ENCODE measurements around the gene PDCD5. TPM values are rescaled to one million over a fixed set of nuclear protein-coding genes. Genes with fewer than 3 reads are reported as not detected.

PDCD5 gene
- polyA plus RNA-seq, 1 of the 3 experiments (the other 2 are of a cell fraction): 188 TPM

GRCh38 chr19:32619051-32619685, 38.2 kb downstream of the PDCD5 start:
- WGBS (ENCODE audit: low lambda C conversion rate): 98% methylated on average over 17 of the region's 23 CpGs
- Histone ChIP-seq H3K36me3 (replicated peaks in 1 of 2; ENCODE audit: control insufficient read depth in 1 of 2, insufficient read depth in 2 of 2, low read length in 1 of 2) (peaks cover 30 to 32% of the 10 kb centered on the region in 2 experiments), H3K9me2 (no peaks in the 10 kb centered on the region), H4K20me1 (ENCODE audit: insufficient read depth) (no peaks in the 10 kb centered on the region), H3K4me2 (no peak overlapping the region), H3K9me3 (no peaks in the 10 kb centered on the region), H3K27me3 (ENCODE audit: insufficient read depth) (no peaks in the 10 kb centered on the region), H3K79me2 (ENCODE audit: insufficient read depth) (no peaks in the 10 kb centered on the region), H3K4me3 (ENCODE audit: low read depth in 2 of 2, low read length in 1 of 2) (no peak overlapping the region), H3K4me1 (ENCODE audit: control insufficient read depth in 1 of 2, insufficient read depth in 2 of 2, low read depth in 1 of 2, low read length in 1 of 2) (no peaks in the 10 kb centered on the region), H3K27ac (ENCODE audit: low read depth in 2 of 2, low read length in 1 of 2) (no peak overlapping the region), H3K9ac (no peak overlapping the region), H3F3A (replicated peaks; ENCODE audit: insufficient read depth) (no peaks in the 10 kb centered on the region), H2AFZ (ENCODE audit: low read depth) (no peak overlapping the region)
- no peak for TF ChIP-seq NFIC (IDR thresholded peaks at IDR 0.05; ENCODE audit: borderline replicate concordance)
- no peak for TF ChIP-seq MXI1 (IDR thresholded peaks at IDR 0.05; ENCODE audit: low read depth, low read length)
- no peak for TF ChIP-seq ELF1 (IDR thresholded peaks at IDR 0.05)
- no peak for TF ChIP-seq JUND (IDR thresholded peaks at IDR 0.05)
- no peak for TF ChIP-seq NRF1 (IDR thresholded peaks at IDR 0.05; ENCODE audit: low read depth, low read length)
- no peak for TF ChIP-seq SMC3 (IDR thresholded peaks at IDR 0.05; ENCODE audit: low read depth, low read length)
- no peak for TF ChIP-seq USF1 (IDR thresholded peaks at IDR 0.05; ENCODE audit: borderline replicate concordance, low read depth)
- ChIA-PET CTCF (interaction anchor here (1.3 kb wide), 1 partner anchor 19 kb away, joined by 3 read pairs; no protein-coding TSS in a partner anchor), POLR2A (interaction anchor here (0.6 kb wide), 1 partner anchor 71 kb away, joined by 4 read pairs; no protein-coding TSS in a partner anchor)
- DNase-seq: no peak

GRCh38 chr19:32622002-32622401, 41.0 kb downstream of the PDCD5 start:
- no peak overlapping the region for H3K9ac ChIP-seq
- H3K4me3 ChIP-seq (ENCODE audit: low read depth in 2 of 2, low read length in 1 of 2): no peak overlapping the region
- no peak overlapping the region for H2AFZ ChIP-seq (ENCODE audit: low read depth)
- no peak overlapping the region for H3K4me2 ChIP-seq
- H3K9me2 ChIP-seq: no peaks in the 10 kb centered on the region
- H4K20me1 ChIP-seq (ENCODE audit: insufficient read depth): no peaks in the 10 kb centered on the region
- H3F3A ChIP-seq (replicated peaks; ENCODE audit: insufficient read depth): no peaks in the 10 kb centered on the region
- no peaks in the 10 kb centered on the region for H3K4me1 ChIP-seq (ENCODE audit: control insufficient read depth in 1 of 2, insufficient read depth in 2 of 2, low read depth in 1 of 2, low read length in 1 of 2)
- TF ChIP-seq REST (IDR thresholded peaks at IDR 0.05; ENCODE audit: low read depth, low read length) (no peak), JUND (IDR thresholded peaks at IDR 0.05) (no peak), EZH2phosphoT487 (IDR thresholded peaks at IDR 0.05; ENCODE audit: borderline replicate concordance, low read depth) (no peak)
- DNase-seq: no peak
- ChIA-PET CTCF (interaction anchor here (1.4 to 1.7 kb wide), 2 partner anchors 11 to 22 kb away, joined by 3 to 6 read pairs; no protein-coding TSS in a partner anchor), POLR2A (no interaction called here)
- H3K27ac ChIP-seq (ENCODE audit: low read depth in 2 of 2, low read length in 1 of 2): no peak overlapping the region
- no peaks in the 10 kb centered on the region for H3K79me2 ChIP-seq (ENCODE audit: insufficient read depth)
- no peaks in the 10 kb centered on the region for H3K9me3 ChIP-seq
- H3K36me3 ChIP-seq (replicated peaks in 1 of 2; ENCODE audit: control insufficient read depth in 1 of 2, insufficient read depth in 2 of 2, low read length in 1 of 2): peaks cover 20 to 24% of the 10 kb centered on the region in 2 experiments
- 92% methylated on average over 12 of the region's 12 CpGs for WGBS (ENCODE audit: low lambda C conversion rate)
- no peaks in the 10 kb centered on the region for H3K27me3 ChIP-seq (ENCODE audit: insufficient read depth)
